SK-N-SH treated with all-trans-retinoic acid at 6 μM for 48 hours (cell line): ENCODE data around the gene EXD3.

Experiments
- PATZ1 ChIP-seq: fragments of 250-450 bp; sonication (Bioruptor Pico); IDR thresholded peaks from 2 replicates; pipeline ENCODE4 v1.8.0; 2020; ENCODE audit warnings: mild to moderate bottlenecking, moderate library complexity, borderline replicate concordance
- PPARA ChIP-seq: fragments of 250-450 bp; sonication (Bioruptor Pico); IDR thresholded peaks from 2 replicates; pipeline ENCODE4 v1.5.0; 2020; ENCODE audit warnings: mild to moderate bottlenecking, borderline replicate concordance
- ZFP3 ChIP-seq: fragments of 250-450 bp; sonication (Bioruptor Pico); IDR thresholded peaks from 2 replicates; pipeline ENCODE4 v1.5.0; 2020; ENCODE audit warnings: mild to moderate bottlenecking, moderate library complexity

GRCh38 chr9:137433349-137433915 lies 10.5 kb upstream of the EXD3 start:
- TF ChIP-seq PPARA (CRISPR knock-in tag), result no peak
- no peak for TF ChIP-seq PATZ1
- no peak for TF ChIP-seq ZFP3 (CRISPR knock-in tag)
